ENCODE results near the gene NELFA.

NELFA gene

DNA sequence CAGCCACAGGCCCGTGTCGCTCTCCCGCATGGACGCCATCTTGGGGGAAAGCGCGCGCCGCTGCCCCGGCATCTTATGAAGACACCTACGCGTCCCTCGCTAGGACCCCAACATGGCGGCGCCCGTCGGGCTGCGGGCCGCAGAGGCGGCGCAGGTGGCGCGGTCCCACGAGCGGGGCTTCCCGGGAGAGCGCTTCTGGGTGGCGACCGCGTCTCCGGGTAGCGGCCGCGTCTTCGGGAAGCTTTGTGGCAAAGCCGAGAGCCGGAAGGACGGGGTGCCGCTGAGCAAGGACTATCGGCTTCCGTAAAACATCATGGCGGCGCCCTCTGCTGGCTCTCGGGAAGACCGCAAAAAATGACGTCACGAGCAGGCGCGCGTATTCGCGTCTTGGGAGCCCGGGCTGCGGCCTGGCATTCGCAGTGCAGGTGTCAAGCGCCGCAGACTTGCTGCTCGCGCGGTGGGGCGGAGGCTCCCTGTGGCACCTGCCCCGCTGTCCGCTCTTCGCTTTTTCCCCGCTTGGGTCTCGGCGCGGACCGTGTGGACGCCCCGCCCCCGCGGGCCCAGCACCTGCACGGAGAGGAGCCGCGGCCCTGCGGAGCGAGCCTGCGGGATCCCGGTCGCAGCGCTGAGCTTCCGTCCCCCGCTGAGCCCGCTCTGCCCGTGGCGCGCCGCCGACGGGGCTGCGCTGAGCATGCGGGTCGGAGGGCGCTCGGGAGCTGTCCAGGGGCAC is at the start of gene NELFA:
TSS of gene NELFA (minus strand) at position 54 of the 730 bp plus-strand sequence. CDS start at position 39, 15 bp downstream.
- DNase-seq (ENCODE audit: low spot score), result peak; percentile 90

DNA sequence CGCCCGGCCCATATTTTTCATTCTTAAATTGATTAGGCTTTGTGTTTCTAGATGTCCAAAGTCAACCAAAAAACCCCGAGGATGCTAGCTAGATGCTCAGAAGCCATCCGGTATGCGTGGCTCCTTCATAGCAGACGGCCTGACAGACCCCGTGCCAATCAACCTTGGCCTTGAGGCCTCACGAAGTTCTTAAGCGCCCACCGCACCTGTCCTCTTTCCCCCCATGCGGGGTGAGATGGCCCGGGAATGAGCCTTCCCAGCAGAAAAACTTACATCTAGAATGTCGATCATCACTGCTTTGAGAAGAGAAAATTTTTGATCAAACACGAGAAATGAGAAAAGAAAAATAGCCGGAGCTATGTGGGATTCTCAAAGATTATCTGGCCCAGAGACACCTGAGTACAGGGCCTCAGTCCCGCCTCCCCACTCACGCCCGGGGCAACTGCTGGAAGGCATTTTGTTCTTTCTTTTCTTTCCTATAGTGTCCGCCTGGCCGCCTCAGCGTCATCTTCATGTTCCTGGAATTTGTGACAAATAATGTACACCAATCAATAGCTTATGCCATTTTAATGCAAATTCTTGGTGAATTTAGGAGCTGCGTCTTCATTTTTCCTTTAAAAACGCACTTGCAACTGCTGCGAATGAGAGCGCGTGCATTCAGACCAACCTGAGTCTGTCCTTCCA is 48.8 kb upstream of the NELFA start:
- DNase-seq (ENCODE audit: low spot score), result no peak

DNA sequence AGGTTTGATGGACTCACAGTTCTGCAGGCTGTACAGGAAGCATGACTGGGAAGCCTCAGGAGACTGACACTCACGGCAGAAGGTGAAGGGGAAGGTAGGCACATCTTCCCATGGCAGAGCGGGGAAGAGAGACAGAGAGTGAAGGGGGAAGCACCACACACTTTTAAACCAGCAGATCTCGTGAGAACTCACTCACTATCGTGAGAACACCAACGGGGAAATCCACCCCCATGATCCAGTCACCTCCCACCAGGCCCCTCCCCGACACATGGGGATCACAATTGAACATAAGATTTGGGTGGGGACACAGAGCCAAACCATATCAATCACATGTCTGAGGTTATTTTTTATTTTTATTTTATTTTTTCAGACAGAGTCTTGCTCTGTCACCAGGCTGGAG is 45.4 kb upstream of the NELFA start:
- no peak for DNase-seq (ENCODE audit: low spot score)

DNA sequence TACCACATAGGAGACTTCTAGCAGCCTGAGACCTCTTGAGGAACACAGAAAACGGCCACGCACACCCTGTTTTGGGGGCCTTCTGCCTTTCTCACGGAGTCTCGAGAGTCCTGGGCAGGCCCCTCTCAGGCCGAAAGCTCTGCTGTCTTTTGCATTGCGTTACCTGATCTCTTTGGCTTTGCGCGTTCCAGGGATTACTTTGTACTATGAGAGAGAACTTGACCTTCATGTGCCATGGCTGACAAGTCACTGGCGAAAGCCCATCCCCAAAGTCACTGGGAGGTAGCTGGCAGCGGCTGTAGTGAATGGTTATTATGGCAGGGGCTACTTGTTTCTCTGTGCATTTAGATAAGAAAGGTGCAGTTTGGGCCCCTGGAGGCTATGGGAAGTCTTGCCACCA is 42.3 kb upstream of the NELFA start:
- no peak for DNase-seq (ENCODE audit: low spot score)

GRCh38 chr4:2049811-2050210 is 41.0 kb upstream of the NELFA start:
- no peak for DNase-seq (ENCODE audit: low spot score)

DNA sequence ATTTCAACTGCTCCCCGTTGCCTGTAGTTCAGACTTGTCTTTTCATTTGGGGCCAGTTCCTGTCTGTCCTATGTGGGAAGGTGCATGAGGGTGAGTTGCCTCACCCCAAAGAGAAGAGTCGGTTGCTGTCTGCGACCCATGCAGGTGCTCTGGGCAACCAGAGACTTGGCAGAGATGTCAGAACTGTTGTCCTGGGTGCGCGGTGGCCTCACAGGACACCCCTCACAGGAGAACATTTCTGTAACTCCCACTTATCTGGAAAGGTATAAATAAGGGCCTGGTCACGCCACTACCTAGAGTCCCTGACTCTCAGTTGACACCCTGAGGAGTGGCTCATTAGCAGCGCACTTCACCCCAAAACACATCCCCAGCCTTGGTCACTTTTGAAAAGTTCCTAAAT is 40.6 kb upstream of the NELFA start:
- no peak for DNase-seq (ENCODE audit: low spot score)

DNA sequence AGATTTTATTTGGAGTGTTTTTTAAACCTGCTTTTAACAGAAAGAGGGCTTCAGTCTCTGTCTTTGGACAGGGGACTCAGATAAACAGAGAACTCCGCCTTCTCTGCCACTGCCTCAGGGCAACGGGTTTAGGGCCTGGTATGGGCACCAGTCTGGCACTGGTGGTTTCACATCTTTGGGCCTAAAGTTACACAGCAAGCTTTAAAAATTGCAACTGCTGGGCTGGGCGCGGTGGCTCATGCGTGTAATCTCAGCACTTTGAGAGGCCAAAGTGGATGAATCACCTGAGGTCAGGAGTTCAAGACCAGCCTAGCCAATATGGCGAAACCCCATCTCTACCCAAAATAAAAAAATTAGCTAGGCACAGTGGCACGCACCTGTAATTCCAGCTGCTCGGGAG is 40.1 kb upstream of the NELFA start:
- DNase-seq (ENCODE audit: low spot score), result no peak

GRCh38 chr4:2047781-2048581 is 39.2 kb upstream of the NELFA start:
- DNase-seq (ENCODE audit: low spot score), result no peak

DNA sequence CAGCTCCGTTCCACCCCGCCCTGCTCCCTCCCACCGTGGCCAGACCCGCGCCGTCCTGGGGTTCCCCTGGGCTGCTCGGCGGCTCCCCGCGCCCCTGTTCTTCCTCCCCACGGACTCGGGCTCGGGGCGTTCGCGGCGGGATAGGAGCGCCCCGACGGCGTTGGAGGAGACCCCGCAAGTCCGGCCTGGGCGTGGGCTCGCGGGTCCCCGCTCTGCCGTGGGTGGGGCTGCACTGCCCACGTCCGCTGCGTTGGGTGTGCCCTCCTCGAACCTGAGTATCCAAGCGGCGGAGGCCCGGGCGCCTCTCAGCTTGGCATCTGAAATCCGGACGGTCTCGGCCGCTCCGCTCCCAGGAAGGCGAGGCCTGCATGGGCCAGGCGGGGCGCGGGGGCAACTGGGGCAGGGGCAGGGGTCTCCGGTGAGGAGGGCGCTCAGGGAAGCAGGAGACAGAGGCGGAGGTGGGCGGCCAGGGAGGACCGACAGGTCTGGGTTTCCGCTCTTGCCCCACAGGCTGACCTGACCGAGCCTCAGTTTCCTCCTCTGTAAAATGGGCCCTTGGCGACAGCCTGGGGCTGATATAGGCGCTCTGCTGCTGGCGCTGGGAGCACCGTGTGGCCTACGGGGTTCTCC is 38.4 kb upstream of the NELFA start:
- no peak for DNase-seq (ENCODE audit: low spot score)

- no peak for DNase-seq (ENCODE audit: low spot score)
These were observed 37.5 kb upstream of the NELFA start for GRCh38 chr4:2046031-2046961.

GRCh38 chr4:2045518-2045951 is 36.8 kb upstream of the NELFA start:
- no peak for DNase-seq (ENCODE audit: low spot score)

DNA sequence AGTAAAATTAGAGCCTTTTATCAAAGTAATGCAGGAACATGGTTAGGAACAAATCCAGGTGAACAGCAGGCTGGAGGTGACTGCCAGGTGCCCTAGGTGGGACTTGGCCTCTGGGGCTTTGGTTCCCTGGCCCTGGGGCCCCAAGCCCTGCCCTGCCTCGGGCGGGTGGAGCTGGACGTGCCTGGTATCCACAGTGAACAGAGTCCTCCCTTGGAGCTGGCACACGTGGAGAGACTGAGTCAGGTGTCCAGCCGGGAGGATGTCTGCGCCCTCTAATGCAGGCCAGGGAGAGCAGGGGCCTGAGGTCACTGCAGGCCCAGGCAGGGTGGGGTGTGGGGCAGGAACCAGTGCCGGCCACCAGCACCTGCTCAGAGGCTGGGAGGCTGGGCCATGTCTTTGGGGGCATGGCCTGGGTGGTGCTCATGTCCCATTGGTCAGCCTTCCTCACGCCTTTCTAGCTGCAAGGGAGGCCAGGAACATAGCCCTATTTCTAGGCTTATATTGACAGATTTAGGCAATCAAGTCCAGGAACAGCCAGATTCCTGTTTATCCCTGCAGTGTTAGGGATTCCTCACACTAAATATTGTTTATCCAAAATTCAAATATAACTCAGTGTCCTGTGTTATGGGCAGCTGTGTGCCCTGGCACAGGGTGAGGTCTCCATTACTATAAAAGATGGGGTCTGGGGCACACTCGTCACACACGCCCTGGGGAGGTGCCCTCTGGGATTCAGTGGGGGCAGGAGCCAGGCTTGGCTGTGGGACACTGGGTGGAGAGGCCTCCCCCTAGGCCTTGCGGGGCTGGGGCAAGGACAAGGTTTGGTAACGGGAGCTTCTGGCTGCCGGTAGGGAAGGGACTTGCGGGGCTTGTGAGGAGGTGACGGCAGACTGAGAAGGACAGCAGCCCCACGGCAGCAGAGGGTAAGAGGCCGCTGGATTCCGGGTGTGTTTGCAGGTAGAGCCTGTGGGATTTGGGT is 36.1 kb upstream of the NELFA start:
- DNase-seq (ENCODE audit: low spot score), result no peak

DNA sequence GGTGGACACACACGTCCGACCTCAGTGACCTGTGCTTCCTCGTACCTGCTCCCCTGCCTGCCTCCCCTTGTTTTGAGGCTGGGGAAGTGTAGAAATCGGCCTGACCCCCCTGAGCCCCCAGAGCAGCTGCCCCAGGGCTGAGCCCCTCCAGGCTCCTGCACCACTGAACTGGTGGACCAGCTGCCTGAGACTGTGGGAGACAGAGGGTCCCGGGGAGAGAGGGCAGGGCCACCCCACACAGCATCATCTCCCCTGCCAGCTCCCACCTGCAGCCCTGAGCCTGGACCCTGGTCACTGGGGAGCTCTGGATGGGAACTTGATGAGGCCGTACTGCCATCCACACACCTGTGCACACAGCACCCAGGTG is 35.3 kb upstream of the NELFA start:
- no peak for DNase-seq (ENCODE audit: low spot score)

DNA sequence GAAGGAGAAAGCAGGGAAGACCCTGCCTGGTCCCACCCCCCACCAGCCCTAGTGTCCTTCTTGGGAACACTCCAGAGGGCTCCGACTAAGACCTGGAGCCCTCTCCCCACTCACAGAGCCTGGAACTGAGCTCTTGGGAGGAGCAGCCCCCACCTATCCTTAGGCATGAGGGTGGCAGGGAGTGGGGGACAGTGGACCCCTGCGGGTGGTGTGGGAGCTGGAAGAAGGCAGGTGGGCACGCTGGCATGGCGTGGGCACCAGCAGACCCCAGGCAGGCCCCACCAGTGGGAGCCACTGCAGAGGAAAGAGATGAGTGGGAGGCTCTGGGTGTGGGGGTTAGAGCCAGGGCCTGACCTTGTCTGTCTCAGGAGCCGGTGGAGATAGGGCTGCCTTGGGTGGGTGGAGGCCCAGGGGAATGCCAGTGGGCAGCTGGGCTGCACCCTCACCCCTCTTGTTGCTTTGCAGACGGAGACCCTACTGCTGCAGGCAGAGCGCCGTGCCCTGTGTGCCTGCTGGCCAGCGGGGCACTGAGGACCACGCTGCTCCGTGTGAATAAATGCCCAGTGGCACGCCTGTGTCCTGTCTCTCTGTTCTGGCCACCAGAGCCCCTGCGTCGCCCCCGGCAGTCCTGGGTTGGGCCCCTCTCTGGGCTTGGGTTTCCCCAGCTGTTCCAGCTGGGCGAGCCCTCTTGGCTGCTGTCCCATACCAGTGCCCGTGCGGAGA is 34.8 kb upstream of the NELFA start:
- no peak for DNase-seq (ENCODE audit: low spot score)

DNA sequence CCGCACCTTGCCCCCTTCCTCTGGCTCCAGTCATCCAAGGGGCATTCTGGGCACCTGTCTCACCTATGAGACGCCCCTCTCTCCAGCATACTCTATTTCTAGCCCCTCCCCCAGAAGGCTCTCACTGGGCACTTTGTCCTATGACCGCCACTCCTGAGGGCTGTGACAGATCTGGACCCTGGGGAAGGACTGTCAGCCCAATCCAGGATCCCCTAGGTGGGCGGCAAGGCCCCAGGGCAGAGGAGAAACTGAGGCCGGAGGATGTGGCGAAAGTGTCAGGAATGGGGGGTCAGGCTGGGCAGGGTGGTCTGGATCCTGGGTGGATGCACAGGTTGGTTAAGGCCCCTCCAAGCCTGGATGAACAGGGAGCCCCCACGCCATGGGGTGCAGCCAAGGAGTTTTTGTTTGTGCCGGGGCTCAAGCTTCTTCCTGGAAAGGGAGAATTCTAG is 34.2 kb upstream of the NELFA start:
- no peak for DNase-seq (ENCODE audit: low spot score)

DNA sequence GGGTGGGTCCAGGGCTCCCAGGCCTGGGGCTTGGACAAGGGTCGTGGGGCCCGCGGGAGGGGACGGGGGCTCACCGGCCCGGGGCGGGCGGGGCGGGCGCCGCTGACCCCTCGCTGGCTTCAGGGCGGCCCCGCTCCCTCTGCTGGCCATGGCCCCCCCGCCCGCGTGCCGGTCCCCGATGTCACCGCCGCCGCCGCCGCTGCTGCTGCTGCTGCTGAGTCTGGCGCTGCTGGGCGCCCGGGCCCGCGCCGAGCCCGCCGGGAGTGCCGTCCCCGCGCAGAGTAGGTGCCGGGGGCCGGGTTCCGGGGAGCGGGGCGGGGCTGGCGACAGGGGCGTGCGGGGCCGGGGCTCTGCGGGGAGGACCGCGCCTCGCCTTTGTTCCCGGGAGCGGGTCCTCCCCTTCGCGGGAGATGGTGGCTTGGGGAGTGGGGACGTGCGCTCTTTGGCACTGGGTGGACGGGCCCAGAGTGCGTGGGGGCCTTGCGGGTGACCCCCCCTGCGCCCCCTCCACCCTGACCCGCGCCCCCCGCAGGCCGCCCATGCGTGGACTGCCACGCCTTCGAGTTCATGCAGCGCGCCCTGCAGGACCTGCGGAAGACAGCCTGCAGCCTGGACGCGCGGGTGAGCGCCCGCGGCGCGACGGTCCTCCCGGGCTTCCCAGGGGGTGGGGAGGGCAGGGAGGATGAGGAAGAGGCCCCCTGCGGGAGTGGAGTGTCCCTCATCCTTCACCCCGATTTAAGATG is 33.6 kb upstream of the NELFA start:
- DNase-seq (ENCODE audit: low spot score), result peak; percentile 61

- DNase-seq (ENCODE audit: low spot score), result peak; percentile 92
These were observed 32.7 kb upstream of the NELFA start for GRCh38 chr4:2041239-2042130.
